GM12872 (cell line): ENCODE measurements around the gene FMNL2.

ENCODE experiments used
- CTCF ChIP-seq: IDR thresholded peaks from 3 replicates; pipeline ENCODE4 v1.5.1; 2011; ENCODE audit warnings: low read depth, mild to moderate bottlenecking, low read length, moderate library complexity; ENCODE audit not compliant: insufficient read depth

The FMNL2 gene

GRCh38 chr2:152696476-152696875, 361.5 kb downstream of the FMNL2 start:
- no peak for TF ChIP-seq CTCF
